Activated T-helper 1 cell treated with Interleukin-2 at 50 U/mL for 16 hours (primary cell): ENCODE data around the gene SLC31A1.
A peak's percentile ranks its signal among the peaks of the same experiment; 100 is the strongest.
"Not testable (repeated sequence)": the region's sequence is repeated elsewhere in the genome, so short reads cannot be mapped to it uniquely, and the experiment has no call there.

Experiments used
- DNase-seq: peaks from one replicate; pipeline ENCODE4 v3.0.0-alpha.2; 2020; ENCODE audit warnings: low read depth

Gene SLC31A1

GRCh38 chr9:113261917-113262671, 40.8 kb downstream of the SLC31A1 start:
- DNase-seq, result no peak

GRCh38 chr9:113266174-113266573, 44.8 kb downstream of the SLC31A1 start:
- no peak for DNase-seq

GRCh38 chr9:113267911-113268566, 46.7 kb downstream of the SLC31A1 start:
- no peak for DNase-seq

- DNase-seq, result no peak
Observed at GRCh38 chr9:113269355-113269754, 48.0 kb downstream of the SLC31A1 start.

- no peak for DNase-seq
Observed at GRCh38 chr9:113269871-113270270, 48.5 kb downstream of the SLC31A1 start.

GRCh38 chr9:113274474-113275156, 53.3 kb downstream of the SLC31A1 start:
- DNase-seq, result no peak

- peak; percentile 91 for DNase-seq
Observed at GRCh38 chr9:113275157-113276131, 54.1 kb downstream of the SLC31A1 start, which contains the start of the genes CDC26 and PRPF4. CDC26 (minus strand) TSS chr9:113275572; CDS start chr9:113272507, 3,065 bp downstream. PRPF4 (plus strand) TSS chr9:113275658; CDS start chr9:113275744, 86 bp downstream.

GRCh38 chr9:113278840-113279239, 57.5 kb downstream of the SLC31A1 start:
- DNase-seq, result no peak

- no peak for DNase-seq
Observed at GRCh38 chr9:113281356-113281755, 60.0 kb downstream of the SLC31A1 start.

- no peak for DNase-seq
Observed at GRCh38 chr9:113289091-113289490, 67.7 kb downstream of the SLC31A1 start.

- DNase-seq, result no peak
Observed at GRCh38 chr9:113290052-113290607, 68.8 kb downstream of the SLC31A1 start.

- no peak for DNase-seq
Observed at GRCh38 chr9:113293285-113293878, 72.0 kb downstream of the SLC31A1 start.

- DNase-seq, result not testable (repeated sequence)
Observed at GRCh38 chr9:113296247-113296646, 74.9 kb downstream of the SLC31A1 start.

- DNase-seq, result no peak
Observed at GRCh38 chr9:113296796-113297558, 75.6 kb downstream of the SLC31A1 start.

GRCh38 chr9:113298311-113298710, 77.0 kb downstream of the SLC31A1 start:
- no peak for DNase-seq

GRCh38 chr9:113298924-113299770, 77.8 kb downstream of the SLC31A1 start:
- no peak for DNase-seq

- DNase-seq, result no peak
Observed at GRCh38 chr9:113299800-113300292, 78.5 kb downstream of the SLC31A1 start.

- no peak for DNase-seq
Observed at GRCh38 chr9:113301548-113301947, 80.2 kb downstream of the SLC31A1 start.
